IPS DF 4.7 (cell line): ENCODE results near the gene SYT13.
"Not testable (repeated sequence)": the region's sequence is repeated elsewhere in the genome, so short reads cannot be mapped to it uniquely, and the experiment has no call there.

Source experiments
- DNase-seq: peaks from one replicate; pipeline ENCODE4 v3.0.0-alpha.2; 2013; ENCODE audit warnings: low spot score; ENCODE audit errors: extremely low read depth

Gene SYT13

GRCh38 chr11:45313171-45313865, 27.2 kb upstream of the SYT13 start:
- no peak for DNase-seq

GRCh38 chr11:45305874-45306623, 19.9 kb upstream of the SYT13 start:
- DNase-seq = no peak

GRCh38 chr11:45304992-45305335, 18.8 kb upstream of the SYT13 start:
- no peak for DNase-seq

- DNase-seq = no peak
These were observed 18.2 kb upstream of the SYT13 start for GRCh38 chr11:45304111-45304991.

- no peak for DNase-seq
These were observed 17.2 kb upstream of the SYT13 start for GRCh38 chr11:45303316-45303715.

GRCh38 chr11:45301537-45302246, 15.6 kb upstream of the SYT13 start:
- DNase-seq = no peak

- DNase-seq = no peak
These were observed 14.6 kb upstream of the SYT13 start for GRCh38 chr11:45300715-45301114.

- peak; percentile 30 for DNase-seq
These were observed 12.6 kb upstream of the SYT13 start for GRCh38 chr11:45298718-45299117.

GRCh38 chr11:45296075-45296474, 9.9 kb upstream of the SYT13 start:
- DNase-seq = no peak

GRCh38 chr11:45294499-45294898, 8.4 kb upstream of the SYT13 start:
- DNase-seq = no peak

GRCh38 chr11:45293566-45294192, 7.5 kb upstream of the SYT13 start:
- DNase-seq = not testable (repeated sequence)

GRCh38 chr11:45290586-45290985, 4.4 kb upstream of the SYT13 start:
- DNase-seq = no peak

GRCh38 chr11:45289369-45289768, 3.2 kb upstream of the SYT13 start:
- no peak for DNase-seq

GRCh38 chr11:45288339-45288738, 2.2 kb upstream of the SYT13 start:
- no peak for DNase-seq

- no peak for DNase-seq
These were observed 1.3 kb upstream of the SYT13 start for GRCh38 chr11:45287316-45287903.

GRCh38 chr11:45285250-45285828, 802 bp downstream of the SYT13 start:
- DNase-seq = no peak

GRCh38 chr11:45282081-45282480, 4.1 kb downstream of the SYT13 start:
- no peak for DNase-seq

- no peak for DNase-seq
These were observed 5.7 kb downstream of the SYT13 start for GRCh38 chr11:45280449-45280848.

- no peak for DNase-seq
These were observed 6.5 kb downstream of the SYT13 start for GRCh38 chr11:45279645-45280044.

- no peak for DNase-seq
These were observed 7.4 kb downstream of the SYT13 start for GRCh38 chr11:45278714-45279113.
